HCT116 (cell line): Measurements from ENCODE around the gene CRMP1. TPM values are rescaled to one million over a fixed set of nuclear protein-coding genes. Genes with fewer than 3 reads are reported as not detected.

Source experiments
- ATAC-seq: fragments of 200-7000 bp; cut with Tn5 transposase; 2 replicates; pipeline ENCODE4 v1.9.1; 2020; ENCODE audit warnings: mild to moderate bottlenecking, moderate library complexity
- BruUV-seq: library from RNA; stranded (reverse); fragments of 400-500 nt; replicated peaks from 2 replicates; lab custom pipeline; 2021; lab: Mats Ljungman, UMichigan
- CTCF ChIA-PET: fragments of 300-600 bp; sonication (Branson Sonifier 250); formaldehyde crosslinking; loops from one replicate; lab custom pipeline; 2021; ENCODE audit warnings: antibody characterized with exemption; lab: Charles Lee
- POLR2A ChIA-PET: fragments of 300-600, 350-600 bp; sonication (Branson Sonifier 250); formaldehyde crosslinking; loops from one replicate; lab custom pipeline; 2021; ENCODE audit warnings: antibody characterized with exemption; lab: Charles Lee
- RAD21 ChIA-PET, 2 experiments: fragments of 300-600 bp; sonication (Branson Sonifier 250); formaldehyde crosslinking; loops; one replicate each; lab custom pipeline; 2023; ENCODE audit warnings: low total read pairs in 2 of 2; ENCODE audit not compliant: uncharacterized antibody in 2 of 2, unreplicated experiment in 2 of 2, low non-redundant PET in 1 of 2; lab: Charles Lee
- DNase-seq: peaks from one replicate; pipeline ENCODE4 v3.0.0-alpha.2; 2010; ENCODE audit warnings: low read depth, low spot score
- H2AFZ ChIP-seq: fragments of 200-600 bp; shearing (Covaris generic), sonication (generic); 2 replicates; pipeline ENCODE4 v1.6.1; 2017; ENCODE audit warnings: low read depth, mixed run types, mixed read lengths, antibody characterized with exemption, low read length; ENCODE audit not compliant: poor library complexity, severe bottlenecking
- H3K27ac ChIP-seq: 2 replicates; pipeline ENCODE4 v1.5.1; 2012; ENCODE audit warnings: low read depth, low read length
- H3K27me3 ChIP-seq: fragments of 200-600 bp; sonication (generic); 2 replicates; pipeline ENCODE4 v1.6.1; 2016; ENCODE audit warnings: mixed run types, low read length, mixed read lengths; ENCODE audit not compliant: insufficient read depth
- H3K36me3 ChIP-seq, 2 experiments: fragments of 200-500 bp in 1 of 2; fragments of 200-600 bp in 1 of 2; sonication (Bioruptor generic) in 1 of 2; sonication (generic) in 1 of 2; 2 replicates each; pipeline versions ENCODE4 v1.5.1 to v1.6.1; 2014 to 2016; ENCODE audit warnings: low read length in 2 of 2, inconsistent platforms in 1 of 2, mixed read lengths in 1 of 2, mixed run types in 1 of 2; ENCODE audit not compliant: insufficient read depth in 2 of 2, control insufficient read depth in 1 of 2
- H3K4me1 ChIP-seq, 2 experiments: fragments of 200-600 bp in 1 of 2; sonication (generic) in 1 of 2; 2 replicates each; pipeline versions ENCODE4 v1.5.1 to v1.6.1; 2012 to 2017; ENCODE audit warnings: low read length in 2 of 2, inconsistent platforms in 1 of 2, mild to moderate bottlenecking in 1 of 2, mixed read lengths in 1 of 2, mixed run types in 1 of 2, moderate library complexity in 1 of 2; ENCODE audit not compliant: insufficient read depth in 2 of 2, control insufficient read depth in 1 of 2
- H3K4me2 ChIP-seq: fragments of 200-600 bp; sonication (generic); 2 replicates; pipeline ENCODE4 v1.6.1; 2017; ENCODE audit warnings: mixed run types, low read length, mixed read lengths
- H3K4me3 ChIP-seq, 2 experiments: fragments of 200-600 bp in 1 of 2; sonication (generic) in 1 of 2; replicated peaks in 1 of 2; 2 replicates each; pipeline ENCODE4 v1.5.1; 2011 to 2016; ENCODE audit warnings: low read length in 2 of 2, control low read depth in 1 of 2, low read depth in 1 of 2, mild to moderate bottlenecking in 1 of 2, mixed read lengths in 1 of 2, mixed run types in 1 of 2
- H3K79me2 ChIP-seq: fragments of 200-600 bp; sonication (generic); 2 replicates; pipeline ENCODE4 v1.6.1; 2017; ENCODE audit warnings: mild to moderate bottlenecking, mixed run types, low read length, moderate library complexity, mixed read lengths; ENCODE audit not compliant: insufficient read depth
- H3K9ac ChIP-seq: fragments of 200-600 bp; sonication (generic); 2 replicates; pipeline ENCODE4 v1.6.1; 2016; ENCODE audit warnings: low read length, mixed read lengths
- H3K9me2 ChIP-seq: fragments of 200-600 bp; sonication (generic), shearing (Covaris generic); 2 replicates; pipeline ENCODE4 v1.6.1; 2017; ENCODE audit warnings: mixed run types, mild to moderate bottlenecking, moderate library complexity; ENCODE audit not compliant: insufficient read depth
- H3K9me3 ChIP-seq, 2 experiments: fragments of 200-500 bp in 1 of 2; fragments of 200-600 bp in 1 of 2; sonication (Bioruptor generic) in 1 of 2; sonication (generic) in 1 of 2; 2 replicates each; pipeline ENCODE4 v1.6.1; 2014 to 2017; ENCODE audit warnings: low read length in 2 of 2, mixed read lengths in 2 of 2, inconsistent platforms in 1 of 2, low read depth in 1 of 2, mild to moderate bottlenecking in 1 of 2, mixed run types in 1 of 2, moderate library complexity in 1 of 2; ENCODE audit not compliant: control insufficient read depth in 1 of 2, insufficient read depth in 1 of 2
- H4K20me1 ChIP-seq: fragments of 200-600 bp; sonication (generic), shearing (Covaris generic); 2 replicates; pipeline ENCODE4 v1.6.1; 2017; ENCODE audit warnings: mixed run types, mild to moderate bottlenecking, moderate library complexity; ENCODE audit not compliant: insufficient read depth
- CTCF ChIP-seq, 3 experiments: fragments of 200-600 bp in 1 of 3; sonication (generic) in 1 of 3; IDR thresholded peaks in 2 of 3; conservative IDR thresholded peaks in 1 of 3; 2 replicates each; pipeline ENCODE4 v1.5.1; 2012 to 2017; ENCODE audit warnings: low read depth in 2 of 3, low read length in 2 of 3, antibody characterized with exemption in 1 of 3, borderline replicate concordance in 1 of 3, control low read depth in 1 of 3, mild to moderate bottlenecking in 1 of 3, mixed read lengths in 1 of 3, mixed run types in 1 of 3, moderate library complexity in 1 of 3; ENCODE audit not compliant: insufficient read depth in 1 of 3
- EGR1 ChIP-seq: IDR thresholded peaks from 2 replicates; pipeline ENCODE4 v1.6.1; 2012; ENCODE audit warnings: low read depth
- EZH2 ChIP-seq: fragments of 200-600 bp; sonication (generic); IDR thresholded peaks from 2 replicates; pipeline ENCODE4 v1.6.1; 2017; ENCODE audit warnings: antibody characterized with exemption, mixed run types
- FOSL1 ChIP-seq: IDR thresholded peaks from 2 replicates; pipeline ENCODE4 v1.6.1; 2012; ENCODE audit warnings: low read depth
- JUND ChIP-seq: IDR thresholded peaks from 2 replicates; pipeline ENCODE4 v1.6.1; 2012
- MAX ChIP-seq: IDR thresholded peaks from 2 replicates; pipeline ENCODE4 v1.6.1; 2012
- RAD21 ChIP-seq: IDR thresholded peaks from 2 replicates; pipeline ENCODE4 v1.6.1; 2012; ENCODE audit warnings: low read depth, mild to moderate bottlenecking
- REST ChIP-seq: IDR thresholded peaks from 2 replicates; pipeline ENCODE4 v1.6.1; 2012; ENCODE audit warnings: low read depth
- SIN3A ChIP-seq: IDR thresholded peaks from 2 replicates; pipeline ENCODE4 v1.6.1; 2012; ENCODE audit warnings: low read depth
- SRF ChIP-seq: IDR thresholded peaks from 2 replicates; pipeline ENCODE4 v1.6.1; 2012; ENCODE audit warnings: low read depth
- TCF7L2 ChIP-seq: IDR thresholded peaks from 2 replicates; pipeline ENCODE4 v1.7.0; 2011; ENCODE audit warnings: borderline replicate concordance, inconsistent platforms; ENCODE audit not compliant: insufficient read depth, insufficient read length; ENCODE audit errors: extremely low read depth
- ZBTB33 ChIP-seq: IDR thresholded peaks from 2 replicates; pipeline ENCODE4 v1.6.1; 2011; ENCODE audit warnings: mild to moderate bottlenecking, low read length, moderate library complexity; ENCODE audit not compliant: insufficient replicate concordance; ENCODE audit errors: extremely low read depth
- ZNF274 ChIP-seq: fragments of 200-500 bp; sonication (Bioruptor generic); IDR thresholded peaks from 2 replicates; pipeline ENCODE4 v1.6.1; 2014; ENCODE audit warnings: mild to moderate bottlenecking, low read depth, low read length, inconsistent platforms
- intact Hi-C: fragments of 100-400 bp; cut with micrococcal nuclease; formaldehyde crosslinking; loops from 2 replicates; pipeline ENCODE4 v1.10.0; 2022
- total RNA-seq: library from RNA; stranded (reverse); gene quantifications from one replicate; pipeline ENCODE4 v1.2.1, GENCODE V29; 2021; ENCODE audit not compliant: unreplicated experiment

CRMP1 gene
- total RNA-seq, 1 experiment from 2014 or later = not detected

GRCh38 chr4:5899396-5899795 lies 6.5 kb upstream of the CRMP1 start:
- no TSS peak for BruUV-seq
- TF ChIP-seq ZNF274 (no peak), ZBTB33 (no peak)
- TF ChIP-seq, all 23 proteins: peak for 0
- no peaks in the 10 kb centered on the region for H3K36me3 ChIP-seq
- H3K27me3 ChIP-seq = peaks cover 75% of the 10 kb centered on the region
- intact Hi-C loops = no loop called here
- no peak overlapping the region for H3K27ac ChIP-seq
- POLR2A ChIA-PET = no interaction called here
- no peaks in the 10 kb centered on the region for H4K20me1 ChIP-seq
- DNase-seq (no peak), ATAC-seq (no peak)
- H3K79me2 ChIP-seq = no peaks in the 10 kb centered on the region
- no peak overlapping the region for H2AFZ ChIP-seq
- no peaks in the 10 kb centered on the region for H3K9me2 ChIP-seq
- no peaks in the 10 kb centered on the region for H3K9me3 ChIP-seq
- H3K4me3 ChIP-seq = no peak overlapping the region
- H3K4me2 ChIP-seq = no peak overlapping the region
- H3K9ac ChIP-seq = no peak overlapping the region
- CTCF ChIA-PET = interaction anchor here (0.7 kb wide), 1 partner anchor 78 kb away, joined by 3 read pairs; no protein-coding TSS in a partner anchor
- RAD21 ChIA-PET = no interaction called here
- H3K4me1 ChIP-seq = no peaks in the 10 kb centered on the region

GRCh38 chr4:5897674-5898073 lies 4.8 kb upstream of the CRMP1 start:
- DNase-seq (no peak), ATAC-seq (no peak)
- Histone ChIP-seq H2AFZ (no peak overlapping the region), H3K9ac (no peak overlapping the region), H3K4me1 (no peaks in the 10 kb centered on the region), H3K9me2 (no peaks in the 10 kb centered on the region), H3K27ac (no peak overlapping the region), H3K4me3 (no peak overlapping the region), H3K27me3 (peaks cover 78% of the 10 kb centered on the region), H3K4me2 (no peak overlapping the region), H3K36me3 (no peaks in the 10 kb centered on the region), H4K20me1 (no peaks in the 10 kb centered on the region), H3K79me2 (no peaks in the 10 kb centered on the region), H3K9me3 (no peaks in the 10 kb centered on the region)
- POLR2A ChIA-PET = no interaction called here
- intact Hi-C loops = no loop called here
- RAD21 ChIA-PET = no interaction called here
- CTCF ChIA-PET = no interaction called here
- no TSS peak for BruUV-seq
- no peak for TF ChIP-seq TCF7L2
- TF ChIP-seq RAD21 = no peak
- TF ChIP-seq SIN3A = no peak
- no peak for TF ChIP-seq MAX
- no peak for TF ChIP-seq SRF
- no peak for TF ChIP-seq FOSL1
- TF ChIP-seq JUND = no peak
- TF ChIP-seq CTCF (IDR thresholded peaks at IDR 0.05 in 2 of 3, conservative IDR thresholded peaks at IDR 0.05 in 1 of 3; ENCODE audit: borderline replicate concordance in 1 of 3, insufficient read depth in 1 of 3, low read depth in 2 of 3, low read length in 2 of 3) = no peak
- no peak for TF ChIP-seq EZH2
- no peak for TF ChIP-seq EGR1
- TF ChIP-seq REST = no peak
